ENCODE data around the gene CDK9. TPM values are rescaled to one million over a fixed set of nuclear protein-coding genes. Genes with fewer than 3 reads are reported as not detected.

CDK9 gene
- total RNA-seq, 6 experiments from 2014 or later = 52.0 to 61.3 (median 56.2) TPM

- Mint-ChIP-seq H3K36me3 (ENCODE audit: low read depth) (no peaks in the 10 kb centered on the region), H3K4me3 (peak overlapping the region; percentile 87; the same call in 1 of the 2 replicates), H3K4me1 (ENCODE audit: low read depth) (peaks cover 8% of the 10 kb centered on the region), H3K27ac (no peak overlapping the region), H3K27me3 (ENCODE audit: insufficient read depth) (peaks cover 32% of the 10 kb centered on the region), H3K9me3 (no peaks in the 10 kb centered on the region)
- no peak for DNase-seq
- no peak for TF ChIP-seq CTCF (IDR thresholded peaks at IDR 0.05)
These were observed 15.8 kb upstream of the CDK9 start for GRCh38 chr9:127769929-127770582.

GRCh38 chr9:127770583-127770904 is 15.3 kb upstream of the CDK9 start:
- no peak for TF ChIP-seq CTCF (IDR thresholded peaks at IDR 0.05)
- Mint-ChIP-seq H3K9me3 (no peaks in the 10 kb centered on the region), H3K27ac (no peak overlapping the region), H3K4me3 (peak overlapping the region; percentile 87), H3K4me1 (ENCODE audit: low read depth) (peaks cover 8% of the 10 kb centered on the region), H3K27me3 (ENCODE audit: insufficient read depth) (peaks cover 32% of the 10 kb centered on the region), H3K36me3 (ENCODE audit: low read depth) (no peaks in the 10 kb centered on the region)
- no peak for DNase-seq

- peaks cover 8% of the 10 kb centered on the region for H3K4me1 Mint-ChIP-seq (ENCODE audit: low read depth)
- H3K36me3 Mint-ChIP-seq (ENCODE audit: low read depth) = no peaks in the 10 kb centered on the region
- no peak for TF ChIP-seq CTCF (IDR thresholded peaks at IDR 0.05)
- peak overlapping the region; percentile 87 for H3K4me3 Mint-ChIP-seq
- DNase-seq = peak; percentile 96
- no peaks in the 10 kb centered on the region for H3K9me3 Mint-ChIP-seq
- peaks cover 32% of the 10 kb centered on the region for H3K27me3 Mint-ChIP-seq (ENCODE audit: insufficient read depth)
- H3K27ac Mint-ChIP-seq = no peak overlapping the region
These were observed 14.8 kb upstream of the CDK9 start for GRCh38 chr9:127770905-127771569.

- Mint-ChIP-seq H3K27me3 (ENCODE audit: insufficient read depth) (peaks cover 26% of the 10 kb centered on the region), H3K36me3 (ENCODE audit: low read depth) (no peaks in the 10 kb centered on the region), H3K4me3 (peak overlapping the region; percentile 87), H3K27ac (no peak overlapping the region), H3K4me1 (ENCODE audit: low read depth) (peaks cover 8% of the 10 kb centered on the region), H3K9me3 (no peaks in the 10 kb centered on the region)
- DNase-seq = no peak
- TF ChIP-seq CTCF (IDR thresholded peaks at IDR 0.05) = no peak
These were observed 14.2 kb upstream of the CDK9 start for GRCh38 chr9:127771570-127772189.

GRCh38 chr9:127772603-127773002 is 13.2 kb upstream of the CDK9 start:
- H3K27me3 Mint-ChIP-seq (ENCODE audit: insufficient read depth) = peaks cover 23% of the 10 kb centered on the region
- no peak overlapping the region for H3K4me3 Mint-ChIP-seq
- no peak for DNase-seq
- no peaks in the 10 kb centered on the region for H3K9me3 Mint-ChIP-seq
- no peak for TF ChIP-seq CTCF (IDR thresholded peaks at IDR 0.05)
- no peaks in the 10 kb centered on the region for H3K36me3 Mint-ChIP-seq (ENCODE audit: low read depth)
- H3K4me1 Mint-ChIP-seq (ENCODE audit: low read depth) = peaks cover 8% of the 10 kb centered on the region
- H3K27ac Mint-ChIP-seq = no peak overlapping the region

Measured in HFFc6 (cell line).